Smooth muscle cell (in vitro differentiated cells): ENCODE measurements around the gene SLC16A2. TPM values are rescaled to one million over a fixed set of nuclear protein-coding genes. Genes with fewer than 3 reads are reported as not detected.

Source experiments
- DNase-seq: peaks from one replicate; lab custom pipeline; 2025; ENCODE audit not compliant: unreplicated experiment; lab: John Stamatoyannopoulos, UW
- H2AFZ ChIP-seq: fragments of 200-600 bp; sonication (generic); 2 replicates; pipeline ENCODE4 v1.6.0; 2016; ENCODE audit warnings: antibody characterized with exemption, low read depth, mild to moderate bottlenecking
- H3F3A ChIP-seq: fragments of 200-600 bp; sonication (generic); 2 replicates; pipeline ENCODE4 v1.6.0; 2017; ENCODE audit warnings: antibody characterized with exemption, low read depth
- H3K27ac ChIP-seq: fragments of 200-600 bp; sonication (generic); 2 replicates; pipeline ENCODE4 v1.5.1; 2016; ENCODE audit warnings: low read depth, mild to moderate bottlenecking
- H3K27me3 ChIP-seq: fragments of 200-600 bp; sonication (generic); 2 replicates; pipeline ENCODE4 v1.6.1; 2016; ENCODE audit warnings: low read depth, mild to moderate bottlenecking
- H3K36me3 ChIP-seq: fragments of 200-600 bp; sonication (generic); 2 replicates; pipeline ENCODE4 v1.5.1; 2016; ENCODE audit warnings: low read depth
- H3K4me1 ChIP-seq: fragments of 200-600 bp; sonication (generic); 2 replicates; pipeline ENCODE4 v1.5.1; 2016; ENCODE audit warnings: low read depth
- H3K4me2 ChIP-seq: fragments of 200-600 bp; sonication (generic); 2 replicates; pipeline ENCODE4 v1.6.0; 2016; ENCODE audit warnings: mild to moderate bottlenecking
- H3K4me3 ChIP-seq: fragments of 200-600 bp; sonication (generic); 2 replicates; pipeline ENCODE4 v1.5.1; 2016; ENCODE audit warnings: mild to moderate bottlenecking
- H3K79me2 ChIP-seq: fragments of 200-600 bp; sonication (generic); 2 replicates; pipeline ENCODE4 v1.6.0; 2016; ENCODE audit warnings: low read depth, mild to moderate bottlenecking
- H3K9ac ChIP-seq: fragments of 200-600 bp; sonication (generic); 2 replicates; pipeline ENCODE4 v1.6.0; 2016; ENCODE audit warnings: low read depth
- H3K9me3 ChIP-seq: fragments of 200-600 bp; sonication (generic); replicated peaks from 2 replicates; pipeline ENCODE4 v1.5.1; 2016; ENCODE audit warnings: low read depth
- H4K20me1 ChIP-seq: fragments of 200-600 bp; sonication (generic); 2 replicates; pipeline ENCODE4 v1.6.0; 2016; ENCODE audit warnings: low read depth
- CTCF ChIP-seq: fragments of 200-600 bp; sonication (generic); IDR thresholded peaks from 2 replicates; pipeline ENCODE4 v1.5.1; 2017; ENCODE audit warnings: borderline replicate concordance, mild to moderate bottlenecking, antibody characterized with exemption; ENCODE audit not compliant: insufficient read depth, poor library complexity, severe bottlenecking
- WGBS: methylation state at CpG from one replicate; pipeline ENCODE4 v1.1.7; 2016; ENCODE audit warnings: low lambda C conversion rate; 5-methylcytosine and 5-hydroxymethylcytosine counted together
- polyA plus RNA-seq: library from polyadenylated mRNA; unstranded; fragments of >200 nt; fragmentation: Nextera tagmentation; extraction: Ambion mirVana; gene quantifications from 2 replicates; pipeline ENCODE4 v1.2.1, GENCODE V29; 2016
- total RNA-seq: library from RNA; depleted of rRNA; stranded (reverse); fragments of >200 nt; gene quantifications from 2 replicates; pipeline ENCODE4 v1.2.3, GENCODE V29; 2014

Gene SLC16A2
- total and polyA plus RNA-seq, 2 experiments from 2014 or later: 13.4 to 17.8 TPM

GRCh38 chrX:74422576-74423288, 1.4 kb downstream of the SLC16A2 start:
- Histone ChIP-seq H3K27ac (peak overlapping the region; percentile 37), H3F3A (no peaks in the 10 kb centered on the region), H3K4me1 (no peaks in the 10 kb centered on the region), H4K20me1 (no peaks in the 10 kb centered on the region), H3K9me3 (no peaks in the 10 kb centered on the region), H2AFZ (no peak overlapping the region), H3K9ac (no peak overlapping the region), H3K4me3 (peak overlapping the region; percentile 64), H3K79me2 (no peaks in the 10 kb centered on the region), H3K36me3 (no peaks in the 10 kb centered on the region), H3K4me2 (peak overlapping the region; percentile 89), H3K27me3 (no peaks in the 10 kb centered on the region)
- peak; percentile 15 for TF ChIP-seq CTCF
- peak; percentile 24 for DNase-seq
- WGBS: 52% methylated on average over 43 of the region's 44 CpGs

GRCh38 chrX:74423289-74423998, 2.2 kb downstream of the SLC16A2 start:
- WGBS: 71% methylated on average over 6 of the region's 6 CpGs
- Histone ChIP-seq H3K27me3 (no peaks in the 10 kb centered on the region), H3K79me2 (no peaks in the 10 kb centered on the region), H3K4me3 (no peak overlapping the region), H3K9me3 (no peaks in the 10 kb centered on the region), H3K4me1 (no peaks in the 10 kb centered on the region), H3K4me2 (no peak overlapping the region), H2AFZ (no peak overlapping the region), H3K27ac (no peak overlapping the region), H3F3A (no peaks in the 10 kb centered on the region), H3K36me3 (no peaks in the 10 kb centered on the region), H4K20me1 (no peaks in the 10 kb centered on the region), H3K9ac (no peak overlapping the region)
- DNase-seq: no peak
- TF ChIP-seq CTCF: peak; percentile 1

GRCh38 chrX:74426071-74426470, 4.8 kb downstream of the SLC16A2 start:
- H3K4me1 ChIP-seq: no peaks in the 10 kb centered on the region

More at GRCh38 chrX:74426071-74426470, 4.8 kb downstream of the SLC16A2 start:
- Histone ChIP-seq H3F3A (no peaks in the 10 kb centered on the region), H3K4me2 (no peak overlapping the region), H3K36me3 (no peaks in the 10 kb centered on the region), H3K27me3 (no peaks in the 10 kb centered on the region), H3K27ac (no peak overlapping the region), H3K9me3 (no peaks in the 10 kb centered on the region), H3K79me2 (no peaks in the 10 kb centered on the region), H2AFZ (no peak overlapping the region), H3K9ac (no peak overlapping the region), H4K20me1 (no peaks in the 10 kb centered on the region), H3K4me3 (no peak overlapping the region)
- TF ChIP-seq CTCF: no peak
- WGBS: 65% methylated on average over 2 of the region's 2 CpGs
- no peak for DNase-seq
